GM23338 (cell line): Measurements from ENCODE around the gene MRO. TPM values are rescaled to one million over a fixed set of nuclear protein-coding genes. Genes with fewer than 3 reads are reported as not detected.

Experiments used
- ATAC-seq: fragments of 200-7000 bp; cut with Tn5 transposase; 3 replicates; pipeline ENCODE4 v1.9.1; 2020
- DNase-seq: peaks from one replicate; pipeline ENCODE4 v3.0.0-alpha.2; 2015; ENCODE audit warnings: low spot score
- H2AFZ ChIP-seq: fragments of 200-600 bp; sonication (generic); 2 replicates; pipeline ENCODE4 v1.8.0; 2016; ENCODE audit warnings: antibody characterized with exemption, mild to moderate bottlenecking, moderate library complexity
- H3F3A ChIP-seq: fragments of 200-600 bp; sonication (generic); replicated peaks from 2 replicates; pipeline ENCODE4 v1.8.0; 2017; ENCODE audit warnings: antibody characterized with exemption, mixed run types, low read depth
- H3K27ac ChIP-seq: fragments of 200-600 bp; sonication (generic); 2 replicates; pipeline ENCODE4 v1.6.1; 2016; ENCODE audit warnings: low read depth
- H3K27me3 ChIP-seq: fragments of 200-600 bp; sonication (generic); 2 replicates; pipeline ENCODE4 v1.8.0; 2016; ENCODE audit warnings: mild to moderate bottlenecking, mixed run types, moderate library complexity; ENCODE audit not compliant: insufficient read depth
- H3K36me3 ChIP-seq: fragments of 200-600 bp; sonication (generic); 2 replicates; pipeline ENCODE4 v1.8.0; 2016; ENCODE audit warnings: mild to moderate bottlenecking; ENCODE audit not compliant: insufficient read depth
- H3K4me1 ChIP-seq: fragments of 200-600 bp; sonication (generic); 2 replicates; pipeline ENCODE4 v1.8.0; 2016; ENCODE audit warnings: mild to moderate bottlenecking, moderate library complexity; ENCODE audit not compliant: insufficient read depth
- H3K4me2 ChIP-seq: fragments of 200-600 bp; sonication (generic); 2 replicates; pipeline ENCODE4 v1.7.1; 2017; ENCODE audit warnings: mixed run types
- H3K4me3 ChIP-seq: fragments of 200-600 bp; sonication (generic); 2 replicates; pipeline ENCODE4 v1.6.1; 2016; ENCODE audit warnings: mixed run types
- H3K79me2 ChIP-seq: fragments of 200-600 bp; sonication (generic); replicated peaks from 2 replicates; pipeline ENCODE4 v1.8.0; 2017; ENCODE audit warnings: mild to moderate bottlenecking; ENCODE audit not compliant: insufficient read depth
- H3K9me2 ChIP-seq: fragments of 200-600 bp; sonication (generic); 2 replicates; pipeline ENCODE4 v1.8.0; 2017; ENCODE audit not compliant: insufficient read depth
- H4K20me1 ChIP-seq: fragments of 200-600 bp; sonication (generic); replicated peaks from 2 replicates; pipeline ENCODE4 v1.8.0; 2017; ENCODE audit warnings: mild to moderate bottlenecking; ENCODE audit not compliant: insufficient read depth
- H3K27ac Mint-ChIP-seq: 2 replicates; pipeline ENCODE4 v1.8.0; 2020; ENCODE audit warnings: inconsistent platforms, mild to moderate bottlenecking, moderate library complexity, mixed read lengths
- H3K27me3 Mint-ChIP-seq: 3 replicates; pipeline ENCODE4 v1.8.0; 2022; ENCODE audit warnings: low read depth, mild to moderate bottlenecking, moderate library complexity, mixed read lengths, inconsistent platforms; ENCODE audit not compliant: insufficient read depth, poor library complexity
- H3K36me3 Mint-ChIP-seq: 3 replicates; pipeline ENCODE4 v1.8.0; 2021; ENCODE audit warnings: low read depth, mild to moderate bottlenecking, inconsistent platforms, moderate library complexity, mixed read lengths
- H3K4me1 Mint-ChIP-seq: 3 replicates; pipeline ENCODE4 v1.8.0; 2020; ENCODE audit warnings: mild to moderate bottlenecking, inconsistent platforms, mixed read lengths
- H3K4me3 Mint-ChIP-seq: 3 replicates; pipeline ENCODE4 v1.8.0; 2021; ENCODE audit warnings: moderate library complexity, mild to moderate bottlenecking, inconsistent platforms, mixed read lengths
- H3K9me3 Mint-ChIP-seq: 3 replicates; pipeline ENCODE4 v1.8.0; 2020; ENCODE audit warnings: moderate library complexity, mild to moderate bottlenecking, inconsistent platforms, mixed read lengths
- CREB1 ChIP-seq: fragments of 250-450 bp; sonication (Bioruptor Pico); IDR thresholded peaks from 2 replicates; pipeline ENCODE4 v1.5.0; 2020; ENCODE audit warnings: low read depth, mild to moderate bottlenecking, moderate library complexity
- CTCF ChIP-seq, 2 experiments: fragments of 200-600 bp in 1 of 2; sonication (generic) in 1 of 2; conservative IDR thresholded peaks; 2 replicates each; pipeline versions ENCODE4 v1.5.1 to v1.6.1; 2016 to 2017; ENCODE audit warnings: antibody characterized with exemption in 2 of 2, low read depth in 2 of 2, mild to moderate bottlenecking in 2 of 2, moderate library complexity in 1 of 2
- ETS1 ChIP-seq: IDR thresholded peaks from 2 replicates; pipeline ENCODE4 v1.6.1; 2016; ENCODE audit warnings: antibody characterized with exemption
- JUNB ChIP-seq: IDR thresholded peaks from one replicate; pipeline ENCODE4 v1.6.1; 2016; ENCODE audit warnings: antibody characterized with exemption; ENCODE audit not compliant: unreplicated experiment
- NANOG ChIP-seq: IDR thresholded peaks from 2 replicates; pipeline ENCODE4 v1.6.1; 2016; ENCODE audit warnings: antibody characterized with exemption, borderline replicate concordance
- ZNF114 ChIP-seq: fragments of 250-450 bp; sonication (Bioruptor Pico); IDR thresholded peaks from 2 replicates; pipeline ENCODE4 v1.5.0; 2020; ENCODE audit warnings: mild to moderate bottlenecking, moderate library complexity
- ZNF462 ChIP-seq: fragments of 250-450 bp; sonication (Bioruptor Pico); IDR thresholded peaks from 2 replicates; pipeline ENCODE4 v1.5.0; 2020; ENCODE audit warnings: mild to moderate bottlenecking, moderate library complexity
- long read RNA-seq: library from polyadenylated mRNA; unstranded; transcript quantifications from one replicate; pipeline ENCODE4 v2.0.0, GENCODE V29; 2020; ENCODE audit not compliant: unreplicated experiment
- polyA plus RNA-seq: library from polyadenylated mRNA; unstranded; fragments of >200 nt; fragmentation: Nextera tagmentation; extraction: Ambion mirVana; gene quantifications from 2 replicates; pipeline ENCODE4 v1.2.1, GENCODE V29; 2016
- total RNA-seq: library from RNA; depleted of rRNA; stranded (reverse); fragments of >200 nt; shearing (Covaris generic); gene quantifications from 2 replicates; pipeline ENCODE4 v1.2.3, GENCODE V29; 2014; rRNA removed

MRO gene
- total RNA-seq = 0.80 and 2.0 TPM in 2 replicates
- 0.68 and 0.78 TPM in 2 replicates for polyA plus RNA-seq
- long read RNA-seq, partial matches to known transcripts = 1 of 1 reads
- long read RNA-seq, other reads (novel, unspliced or antisense) = 0 of 1 reads

- Histone ChIP-seq H3K4me3 (peak within 1 kb of the TSS; percentile 48), H3K4me1 (peaks cover 36% of the 10 kb centered on the region), H3K79me2 (no peaks in the 10 kb centered on the region), H4K20me1 (no peaks in the 10 kb centered on the region), H3K27ac (no peak within 1 kb of the TSS), H3K36me3 (no peaks in the 10 kb centered on the region), H3K27me3 (no peaks in the 10 kb centered on the region), H3K4me2 (peak within 1 kb of the TSS; percentile 71), H3F3A (no peaks in the 10 kb centered on the region), H3K9me2 (peaks cover 4% of the 10 kb centered on the region; the same call in 1 of the 2 replicates), H2AFZ (peak within 1 kb of the TSS; percentile 60; the same call in 1 of the 2 replicates)
- Mint-ChIP-seq H3K4me1 (peaks cover 20% of the 10 kb centered on the region), H3K36me3 (no peaks in the 10 kb centered on the region; the same call in 2 of the 3 replicates), H3K27me3 (no peaks in the 10 kb centered on the region), H3K27ac (no peak within 1 kb of the TSS), H3K4me3 (no peak within 1 kb of the TSS), H3K9me3 (no peaks in the 10 kb centered on the region; the same call in 2 of the 3 replicates)
- peak; percentile 87 for DNase-seq
- peak; percentile 92 for ATAC-seq
- TF ChIP-seq CTCF (conservative IDR thresholded peaks at IDR 0.05; ENCODE audit: low read depth in 2 of 2) = peak; percentile 89 to 97
- no peak for TF ChIP-seq ZNF114 (CRISPR knock-in tag)
Measured at GRCh38 chr18:50819728-50820378, at the start of gene MRO. TSS of gene MRO (minus strand) at chr18:50820016. CDS start at chr18:50809400, 10,616 bp downstream.

- H3K27ac Mint-ChIP-seq = peak overlapping the region; percentile 13; the same call in 1 of the 2 replicates
- no peaks in the 10 kb centered on the region for H3F3A ChIP-seq
- H3K27me3 ChIP-seq = no peaks in the 10 kb centered on the region
- TF ChIP-seq CREB1 (CRISPR knock-in tag) (no peak), ZNF462 (CRISPR knock-in tag) (no peak), JUNB (no peak), ETS1 (no peak), CTCF (conservative IDR thresholded peaks at IDR 0.05; ENCODE audit: low read depth in 2 of 2) (no peak), NANOG (no peak)
- no peaks in the 10 kb centered on the region for H3K36me3 Mint-ChIP-seq
- peaks cover 4% of the 10 kb centered on the region; the same call in 2 of the 3 replicates for H3K4me1 Mint-ChIP-seq
- ATAC-seq (peak; percentile 31; the same call in 1 of the 3 replicates), DNase-seq (peak; percentile 14)
- no peaks in the 10 kb centered on the region for H3K79me2 ChIP-seq
- no peak overlapping the region for H3K4me2 ChIP-seq
- no peak overlapping the region for H3K4me3 Mint-ChIP-seq
- peak overlapping the region; percentile 75 for H2AFZ ChIP-seq
- H3K4me3 ChIP-seq = no peak overlapping the region
- no peaks in the 10 kb centered on the region for H3K36me3 ChIP-seq
- H3K9me2 ChIP-seq = no peaks in the 10 kb centered on the region
- H3K27ac ChIP-seq = no peak overlapping the region
- H4K20me1 ChIP-seq = no peaks in the 10 kb centered on the region
- H3K4me1 ChIP-seq = 0 out of 2 replicates have a peak, but pooled peaks cover 4% of the 10 kb centered on the region
- H3K27me3 Mint-ChIP-seq = peaks cover 2% of the 10 kb centered on the region
- H3K9me3 Mint-ChIP-seq = no peaks in the 10 kb centered on the region
Measured at GRCh38 chr18:50869150-50869549, 49.3 kb upstream of the MRO start.
